Stimulated activated CD8-positive, alpha-beta memory T cell treated with anti-CD3 and anti-CD28 coated beads, Interleukin-12 subunit alpha, Interleukin-12 subunit beta, amount 100 ng/mL, for 1 hour (primary cell): ENCODE data around the gene HS3ST6.
"Not testable (repeated sequence)": the region's sequence is repeated elsewhere in the genome, so short reads cannot be mapped to it uniquely, and the experiment has no call there.

Source experiments
- DNase-seq: peaks from one replicate; pipeline ENCODE4 v3.0.0-alpha.2; 2020; ENCODE audit warnings: low read depth

HS3ST6 gene

DNA sequence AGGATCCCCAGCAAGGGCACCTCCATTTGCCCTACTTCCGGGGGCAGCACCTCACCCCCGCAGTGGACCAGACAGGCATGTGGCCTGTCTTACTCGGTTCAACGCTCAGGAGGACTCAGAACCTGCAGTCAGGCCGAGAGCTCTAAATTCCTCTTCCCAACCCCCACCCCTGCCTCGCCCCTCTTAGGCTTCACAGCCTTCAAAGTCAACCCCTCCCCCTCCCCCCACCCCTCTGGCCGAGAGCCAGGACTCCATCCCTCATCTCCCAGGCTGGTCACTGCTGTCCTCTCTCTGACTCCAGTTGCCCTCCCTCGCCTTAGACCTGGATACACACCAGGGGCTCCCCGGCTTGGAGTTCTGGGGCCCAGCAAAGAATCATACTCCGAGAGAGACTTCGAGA is 8.1 kb upstream of the HS3ST6 start:
- DNase-seq: no peak

DNA sequence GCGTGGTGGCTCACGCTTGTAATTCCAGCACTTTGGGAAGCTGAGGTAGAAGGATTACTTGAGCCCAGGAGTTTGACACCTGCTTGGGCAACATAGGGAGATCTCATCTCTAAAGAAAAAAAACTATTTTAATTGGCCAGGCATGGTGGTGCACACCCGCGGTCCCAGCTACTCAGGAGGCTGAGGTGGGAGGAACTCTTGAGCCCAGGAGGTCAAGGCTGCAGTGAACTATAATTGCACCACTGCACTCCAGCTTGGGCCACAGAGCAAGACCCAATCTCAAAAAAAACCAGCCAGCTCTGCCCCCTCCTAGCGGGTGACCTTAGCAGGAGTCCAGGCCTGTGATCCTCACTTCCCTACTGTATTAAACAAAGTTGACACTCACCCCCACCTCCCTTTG is 5.9 kb upstream of the HS3ST6 start:
- DNase-seq: no peak

DNA sequence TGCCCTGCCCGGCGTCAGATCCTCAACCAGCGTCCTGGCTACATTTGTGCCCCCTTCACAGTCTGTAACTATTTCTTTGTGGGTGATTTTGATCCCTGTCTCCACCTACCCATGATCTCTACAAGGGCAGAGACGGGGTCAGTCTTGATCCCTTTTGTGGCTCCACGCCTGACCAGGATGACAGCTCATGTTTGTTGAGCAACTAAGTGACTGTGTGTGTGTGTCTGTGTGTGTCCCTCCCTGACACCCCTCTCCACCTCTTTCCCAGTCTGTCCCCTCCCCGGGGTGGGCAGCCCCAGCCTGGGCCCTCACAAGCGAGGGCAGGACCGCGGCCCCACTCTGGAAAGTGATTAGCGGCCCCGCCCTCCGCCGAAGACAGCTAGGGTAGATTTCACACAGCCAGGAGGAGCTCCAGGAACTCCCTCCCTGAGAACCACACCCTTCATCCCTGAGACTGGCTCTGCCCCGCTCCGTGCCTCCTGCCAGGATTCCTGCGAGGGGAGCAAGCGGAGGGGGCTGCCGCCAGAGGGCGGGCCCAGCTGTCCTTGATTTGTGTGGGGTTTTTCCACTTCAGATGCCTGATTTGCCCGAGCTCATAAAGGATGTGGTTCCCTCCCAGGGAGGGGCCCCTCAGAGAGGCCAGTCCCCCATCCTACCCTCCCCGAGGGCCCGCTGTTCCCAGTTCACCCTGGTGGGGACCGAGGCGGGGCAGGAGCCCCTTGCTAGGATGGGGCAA is 5.3 kb upstream of the HS3ST6 start:
- no peak for DNase-seq

DNA sequence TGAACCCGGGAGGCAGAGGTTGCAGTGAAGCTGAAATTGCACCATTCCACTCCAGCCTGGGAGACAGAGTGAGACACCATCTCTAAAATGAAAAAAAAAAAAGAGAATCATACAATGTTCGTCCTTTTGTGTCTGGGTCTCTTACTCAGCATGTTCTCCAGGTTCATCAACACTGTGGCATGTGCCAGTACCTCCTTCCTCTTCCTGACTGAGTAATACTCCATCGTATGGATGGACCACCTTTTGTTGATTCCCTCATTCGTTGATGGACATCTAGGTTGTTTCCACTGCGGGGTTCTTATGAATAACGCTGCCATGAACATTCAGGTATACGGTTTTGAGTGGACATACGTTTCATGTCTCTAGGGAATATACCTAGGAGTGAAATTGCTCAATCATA is 4.1 kb upstream of the HS3ST6 start:
- DNase-seq: no peak

DNA sequence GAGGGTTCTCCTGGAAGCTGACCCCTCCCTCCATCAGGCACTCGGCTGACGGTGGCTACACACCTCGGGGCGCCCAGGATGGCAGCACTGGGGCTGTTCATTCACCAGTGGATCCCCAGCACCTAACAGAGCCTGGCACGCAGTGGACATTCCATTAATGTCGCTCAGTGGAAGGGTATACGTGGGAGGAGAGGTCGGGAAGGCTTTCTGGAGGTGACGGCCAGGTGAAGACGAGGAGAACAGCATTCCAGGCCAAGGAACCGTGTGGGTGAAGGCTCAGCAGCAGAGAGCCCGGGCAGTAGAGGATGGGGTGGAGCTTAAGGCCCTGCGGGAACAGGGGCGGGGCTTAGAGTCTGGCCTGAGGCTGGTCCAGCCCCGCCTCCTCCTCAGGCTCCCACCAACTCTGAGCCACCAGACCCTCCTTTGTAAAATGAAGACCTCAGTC is 2.5 kb upstream of the HS3ST6 start:
- no peak for DNase-seq

DNA sequence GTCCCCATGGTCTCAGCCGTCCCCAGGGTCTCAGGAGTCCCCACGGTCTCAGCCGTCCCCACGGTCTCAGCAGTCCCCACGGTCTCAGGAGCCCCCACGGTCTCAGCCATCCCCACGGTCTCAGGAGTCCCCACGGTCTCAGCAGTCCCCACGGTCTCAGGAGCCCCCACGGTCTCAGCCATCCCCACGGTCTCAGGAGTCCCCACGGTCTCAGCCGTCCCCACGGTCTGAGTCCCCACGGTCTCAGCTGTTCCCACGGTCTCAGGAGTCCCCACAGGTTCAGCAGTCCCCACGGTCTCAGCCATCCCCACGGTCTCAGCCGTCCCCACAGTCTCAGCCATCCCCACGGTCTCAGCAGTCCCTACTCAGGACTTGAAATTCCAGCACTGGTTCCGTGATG is 1.9 kb upstream of the HS3ST6 start:
- DNase-seq: not testable (repeated sequence)

DNA sequence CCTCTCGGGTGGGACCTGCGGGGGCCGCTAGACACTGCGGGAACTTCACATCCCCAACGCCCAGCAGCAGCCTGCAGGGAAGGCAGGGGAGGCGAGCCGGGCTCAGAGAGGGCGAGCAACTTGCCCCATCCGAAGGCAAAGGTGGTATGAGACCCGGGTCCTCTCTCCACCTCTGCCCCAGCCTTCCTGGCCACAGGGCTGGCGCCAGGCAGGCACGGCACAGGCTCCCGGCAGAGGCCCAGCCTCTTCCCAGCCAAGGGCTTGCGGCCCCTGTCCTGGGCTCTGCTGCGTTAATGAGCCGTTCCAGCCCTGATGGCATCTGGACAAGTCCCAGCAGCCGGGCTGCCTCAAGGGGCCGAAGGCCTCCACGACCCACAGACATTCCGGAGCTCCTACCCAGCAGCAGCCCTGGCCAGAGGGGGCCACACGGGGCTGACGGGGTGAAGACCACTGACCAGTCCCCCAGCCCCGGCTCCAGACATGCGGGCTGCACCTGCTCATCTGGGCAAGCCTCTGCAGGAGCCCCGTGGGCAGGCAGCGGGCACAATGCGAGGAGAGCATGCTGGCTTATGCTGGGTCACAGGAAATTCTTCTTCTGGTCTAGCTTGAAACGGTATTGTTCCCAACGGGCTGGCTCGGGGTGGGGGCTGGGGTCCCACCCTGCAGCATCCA is 1.2 kb upstream of the HS3ST6 start:
- DNase-seq: no peak

DNA sequence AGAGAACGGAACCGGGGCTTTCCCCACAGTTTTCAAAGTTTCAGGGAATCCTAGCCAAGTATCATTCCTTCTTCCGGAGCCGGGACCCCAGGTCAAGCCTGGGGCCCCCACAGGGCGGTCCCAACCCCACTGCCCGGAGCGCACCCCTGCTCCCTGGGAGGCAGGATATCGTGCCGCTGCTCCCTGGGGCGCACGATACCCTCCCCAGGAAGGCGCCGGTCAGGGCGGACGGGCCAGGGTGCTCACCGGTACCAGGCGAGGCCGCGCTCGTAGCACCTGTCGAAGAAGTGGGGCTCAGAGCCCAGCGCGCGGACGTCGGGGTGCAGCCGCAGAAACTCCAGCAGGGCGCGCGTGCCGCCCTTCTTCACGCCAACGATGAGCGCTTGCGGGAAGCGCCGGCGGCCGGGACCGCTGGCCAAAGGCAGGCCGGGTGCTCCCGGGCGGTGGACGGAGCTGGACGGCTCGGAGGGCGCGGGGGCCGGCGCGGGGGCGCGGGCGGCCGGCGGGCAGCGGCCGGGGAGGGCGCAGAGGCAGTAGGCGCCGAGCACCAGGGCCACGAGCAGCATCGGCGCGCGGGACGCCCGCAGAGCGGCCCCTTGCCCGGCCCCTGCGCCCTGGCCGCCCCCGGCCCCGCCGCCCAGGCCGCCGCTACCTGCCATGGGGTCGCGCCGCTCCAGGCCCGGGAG is 407 bp downstream of the HS3ST6 start:
- DNase-seq: no peak

DNA sequence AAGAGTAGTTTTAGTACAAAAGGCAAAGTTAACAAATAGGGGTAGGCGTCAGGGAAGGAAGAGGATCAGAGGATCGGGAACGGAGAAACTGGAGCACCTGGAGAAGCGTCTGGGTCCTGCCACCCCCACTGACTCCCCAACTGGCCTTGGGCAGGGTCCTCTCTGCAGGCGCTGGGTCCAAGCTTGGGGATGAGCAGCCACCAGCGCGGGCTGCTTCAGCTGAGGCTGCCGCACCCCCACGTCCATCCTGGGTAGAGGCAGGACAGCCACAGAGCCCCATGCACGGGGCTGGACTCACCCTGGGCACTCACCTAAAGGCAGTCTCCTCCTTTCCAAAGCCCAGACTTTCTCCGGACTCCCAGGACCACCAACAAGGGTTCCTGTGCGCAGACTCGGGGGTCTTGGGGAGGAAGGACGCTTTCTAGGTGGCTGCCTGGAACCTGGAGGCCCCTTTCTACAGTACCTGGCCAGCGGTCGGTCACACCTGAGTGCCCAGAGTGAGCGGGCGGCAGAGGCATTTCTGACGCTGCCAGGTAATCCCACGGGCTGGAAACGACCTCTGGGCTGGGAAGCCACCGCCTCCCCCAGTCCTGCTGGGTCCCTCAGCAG is 1.1 kb downstream of the HS3ST6 start:
- DNase-seq: no peak

DNA sequence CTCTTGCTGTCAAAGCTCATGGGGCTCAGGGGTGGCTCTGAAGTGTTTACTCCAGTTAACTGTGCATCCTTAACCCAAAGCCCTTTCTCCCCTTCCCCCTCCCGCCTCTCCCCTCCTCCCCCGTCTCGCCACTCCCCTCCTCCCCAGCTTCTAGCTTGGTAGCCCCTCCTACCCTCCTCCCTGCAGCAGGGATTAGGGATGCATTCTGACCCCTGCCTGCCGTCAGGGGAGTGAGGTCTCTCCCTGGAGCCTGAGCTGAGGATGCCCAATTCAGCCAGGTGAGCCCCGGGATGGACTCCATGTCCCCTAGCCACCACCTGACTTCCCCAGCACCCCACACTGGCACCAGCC is 1.6 kb downstream of the HS3ST6 start:
- no peak for DNase-seq

DNA sequence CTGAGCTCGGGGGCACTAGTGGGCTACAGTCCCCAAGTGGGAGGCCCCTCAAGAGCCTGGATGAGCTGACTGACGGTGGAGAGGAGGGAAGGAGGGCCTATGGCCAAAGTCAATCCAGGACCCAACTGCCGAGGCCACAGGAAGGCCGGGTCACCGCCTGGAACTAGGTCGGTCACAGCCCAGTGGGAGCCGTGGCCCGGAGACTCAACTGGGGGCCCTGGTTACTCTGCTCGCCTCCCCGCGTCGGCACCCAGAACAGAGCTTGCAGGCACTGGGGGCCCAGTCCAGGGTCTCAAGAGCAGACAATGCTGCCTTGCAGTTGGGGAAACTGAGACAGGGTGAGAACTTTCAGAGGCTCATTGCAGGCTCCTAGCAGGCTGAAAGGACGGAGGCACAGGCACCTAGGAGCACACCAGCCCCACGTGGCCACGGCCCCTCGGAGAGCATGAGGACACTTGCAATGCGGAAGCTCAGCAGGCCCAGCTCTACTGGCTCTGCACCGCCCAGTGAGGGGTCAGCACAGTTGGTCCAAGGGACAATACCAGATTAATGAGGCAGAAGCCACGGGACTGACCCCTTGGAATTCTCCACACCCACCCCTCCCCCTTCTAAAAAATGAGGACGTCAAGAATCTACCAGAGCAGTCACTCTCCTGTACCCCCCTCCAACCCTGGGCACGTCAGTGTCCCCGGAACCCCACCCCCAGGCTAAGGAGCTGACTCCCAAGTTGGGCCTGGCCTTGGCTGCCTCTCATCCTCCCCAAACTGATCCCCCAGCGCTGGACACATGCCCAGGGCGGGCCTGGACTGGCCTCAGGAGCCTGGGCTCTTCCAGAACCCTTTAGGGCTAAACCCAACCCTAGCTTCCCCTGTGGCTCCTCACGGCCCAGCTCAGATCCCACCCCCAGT is 2.2 kb downstream of the HS3ST6 start:
- DNase-seq: no peak

DNA sequence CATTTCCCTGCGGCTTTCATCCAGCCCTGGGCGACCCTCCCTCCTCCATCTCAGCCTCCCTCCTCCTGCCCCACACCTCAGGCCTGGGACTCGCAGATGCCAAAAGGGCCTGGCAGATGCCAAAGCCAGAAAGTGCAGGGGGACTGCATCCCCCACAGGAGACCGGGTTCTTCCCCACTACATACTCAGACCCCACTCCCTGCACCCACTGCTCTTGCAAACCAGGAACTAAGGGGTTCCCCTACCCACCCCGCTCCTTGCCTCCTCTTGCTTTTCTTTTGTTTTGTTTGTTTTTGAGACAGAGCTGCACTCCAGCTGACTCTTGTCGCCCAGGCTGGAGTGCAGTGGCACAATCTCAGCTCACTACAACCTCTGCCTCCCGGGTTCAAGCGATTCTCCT is 3.2 kb downstream of the HS3ST6 start:
- no peak for DNase-seq

DNA sequence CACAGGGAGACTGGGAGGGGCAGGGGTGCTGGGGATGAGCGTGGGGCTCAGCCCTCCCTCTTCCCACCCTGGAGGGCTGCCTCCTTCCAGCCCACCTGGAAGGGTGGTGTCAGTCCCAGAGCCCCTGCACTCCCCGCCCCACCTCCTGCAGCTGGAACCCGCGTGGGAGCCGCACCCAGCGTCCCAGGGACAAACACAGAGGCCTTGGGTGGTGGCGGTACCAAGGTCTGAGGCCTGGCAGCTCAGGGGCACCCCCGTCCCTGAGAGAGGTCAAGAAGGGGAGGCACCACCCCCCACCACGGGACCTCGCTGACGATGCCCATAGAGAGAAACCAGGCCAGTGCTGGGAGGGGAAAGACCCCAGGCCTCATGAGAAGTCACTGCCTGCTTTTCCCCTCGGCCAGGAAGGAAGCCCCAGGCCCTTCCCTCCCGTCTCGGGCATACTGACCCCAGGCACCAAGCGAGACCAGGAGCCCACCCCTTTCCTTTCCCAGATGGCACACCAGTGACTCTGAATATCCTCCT is 4.1 kb downstream of the HS3ST6 start:
- DNase-seq: no peak

DNA sequence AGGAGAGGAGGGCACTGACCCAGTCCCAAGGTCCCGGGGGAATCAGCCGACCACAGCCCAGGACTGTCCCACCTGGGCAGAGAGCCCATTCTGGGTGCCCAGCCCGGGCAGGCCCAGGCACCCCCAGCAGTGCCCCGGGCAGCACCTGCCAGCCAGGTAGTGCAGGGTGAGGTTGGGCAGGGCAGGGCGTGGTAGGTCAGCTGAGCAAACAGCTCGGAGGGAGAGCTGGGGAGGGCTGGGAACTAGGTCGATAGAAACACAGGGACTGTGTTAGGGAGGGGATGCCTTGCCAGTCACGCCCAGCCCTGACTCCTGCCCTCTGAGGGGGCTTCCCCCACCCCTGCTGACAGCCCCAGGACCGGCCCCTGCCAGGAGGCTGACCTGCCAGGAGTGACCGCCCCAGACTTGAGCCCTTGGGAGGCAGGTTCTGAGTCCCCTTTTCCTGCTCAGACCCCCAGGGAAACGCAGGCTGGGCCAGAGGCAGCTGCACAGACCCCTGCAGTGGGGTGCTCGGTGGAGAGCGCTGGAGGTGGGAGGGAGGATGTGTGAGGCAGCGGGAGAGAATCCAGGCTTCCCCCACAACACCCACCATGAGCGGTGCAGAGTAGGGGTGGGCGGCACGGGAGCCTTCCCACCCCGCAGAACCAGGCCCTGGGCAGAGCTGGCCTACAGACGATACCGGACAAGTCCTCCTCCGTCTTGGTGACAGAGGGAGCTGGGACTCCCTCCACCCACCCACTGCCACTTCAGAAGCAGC is 4.7 kb downstream of the HS3ST6 start:
- no peak for DNase-seq

DNA sequence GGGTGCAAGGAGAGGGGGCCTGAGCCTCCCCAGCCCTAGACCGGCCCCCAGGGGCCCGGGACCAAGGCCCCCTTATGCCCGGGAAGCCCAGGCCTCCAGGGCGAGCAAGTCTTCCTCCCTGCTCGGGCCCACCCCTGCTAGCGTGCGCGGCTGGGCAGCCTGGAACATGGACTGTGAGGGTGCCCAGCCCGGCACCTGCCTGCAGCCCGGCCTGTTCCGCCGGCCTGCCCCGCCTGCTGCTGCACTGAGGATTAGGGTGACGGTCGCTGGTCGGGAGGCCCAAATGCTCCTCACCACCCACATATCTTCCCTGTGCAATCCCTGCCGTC is 6.0 kb downstream of the HS3ST6 start:
- no peak for DNase-seq

DNA sequence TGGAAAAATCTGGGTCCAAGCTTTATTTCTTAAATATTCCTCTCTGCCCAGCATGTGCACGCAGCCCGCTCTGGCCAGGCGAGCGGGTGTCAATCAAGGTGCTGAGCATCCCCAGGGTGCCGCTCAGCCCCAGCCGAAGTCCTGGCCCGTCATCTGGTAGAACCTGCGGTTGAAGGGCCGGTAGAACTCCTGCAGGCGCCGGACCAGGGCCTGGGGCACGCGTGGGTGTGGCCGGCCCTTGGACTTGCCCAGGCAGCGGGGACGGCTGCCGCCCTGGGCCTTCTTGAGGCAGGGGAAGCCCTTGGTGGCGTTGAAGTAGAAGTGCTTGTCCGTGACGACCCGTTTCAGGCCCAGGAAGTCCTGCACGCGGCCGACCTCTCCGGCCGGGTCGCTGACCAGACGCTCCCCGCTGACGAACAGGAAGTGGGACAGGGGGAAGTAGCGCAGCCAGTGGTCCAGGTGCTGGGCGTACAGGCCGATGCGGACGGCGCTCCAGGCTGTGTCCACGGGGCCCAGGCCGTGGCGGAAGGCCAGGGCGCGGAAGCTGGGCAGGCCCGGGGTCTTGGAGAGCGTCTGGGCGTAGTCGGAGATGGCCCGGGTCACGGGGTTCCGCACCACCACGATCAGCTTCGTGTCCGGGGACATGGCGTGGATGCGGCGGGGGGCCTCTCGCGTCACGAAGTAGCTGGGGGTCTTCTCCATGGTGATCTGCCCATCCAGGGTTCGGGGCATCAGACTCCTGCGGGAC is 6.6 kb downstream of the HS3ST6 start:
- DNase-seq: no peak

DNA sequence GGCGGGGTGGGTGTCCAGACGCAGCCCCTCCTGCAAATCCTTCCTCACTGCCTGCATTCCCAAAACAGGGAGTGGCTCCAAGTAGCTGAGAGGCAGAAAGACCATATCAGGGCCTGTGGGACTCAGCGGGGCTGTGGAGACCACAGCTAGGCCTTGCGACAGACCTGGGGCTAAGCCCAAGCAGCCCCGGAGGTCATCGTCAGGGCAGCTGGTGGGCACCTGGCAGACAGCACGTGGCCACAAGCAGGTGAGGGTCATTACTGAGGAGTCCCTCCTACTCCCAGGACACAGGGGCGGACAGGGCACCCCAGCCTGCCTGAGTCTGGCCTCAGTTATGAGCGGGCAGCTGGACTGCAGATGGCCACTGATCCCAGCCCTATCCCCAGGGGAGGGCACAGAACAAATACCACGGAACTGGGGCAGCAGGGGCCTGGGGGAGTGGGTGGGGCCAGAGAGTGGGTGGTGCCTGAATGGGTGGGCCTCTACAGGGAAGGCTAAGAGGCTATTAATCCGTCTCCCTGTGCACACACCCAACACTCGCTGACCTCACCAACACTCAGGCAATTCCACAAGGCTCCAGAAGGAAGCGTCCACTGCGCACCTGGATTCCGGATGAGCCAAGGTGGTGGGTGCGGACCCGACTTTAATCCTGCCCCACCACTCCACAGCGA is 8.5 kb downstream of the HS3ST6 start:
- DNase-seq: no peak

DNA sequence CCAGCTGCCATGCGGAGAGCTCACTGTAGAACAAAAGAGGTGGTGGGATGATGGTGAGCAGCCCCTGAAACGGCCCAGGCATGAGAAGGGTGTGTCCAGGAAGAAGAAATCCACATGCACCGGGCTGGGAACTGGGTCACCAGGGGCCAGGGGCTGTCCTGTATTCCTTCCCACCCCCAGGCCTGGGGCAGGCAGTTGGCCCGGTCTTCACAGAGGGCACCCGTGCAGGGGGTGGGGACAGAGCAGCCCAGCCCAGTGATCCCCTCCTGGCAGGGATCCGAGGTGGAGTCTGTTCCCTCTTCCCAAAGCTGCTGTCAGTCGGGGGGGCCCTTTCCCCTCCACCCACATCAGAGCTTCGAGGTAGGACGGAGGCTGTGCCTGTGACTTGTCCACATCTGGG is 9.2 kb downstream of the HS3ST6 start:
- no peak for DNase-seq

DNA sequence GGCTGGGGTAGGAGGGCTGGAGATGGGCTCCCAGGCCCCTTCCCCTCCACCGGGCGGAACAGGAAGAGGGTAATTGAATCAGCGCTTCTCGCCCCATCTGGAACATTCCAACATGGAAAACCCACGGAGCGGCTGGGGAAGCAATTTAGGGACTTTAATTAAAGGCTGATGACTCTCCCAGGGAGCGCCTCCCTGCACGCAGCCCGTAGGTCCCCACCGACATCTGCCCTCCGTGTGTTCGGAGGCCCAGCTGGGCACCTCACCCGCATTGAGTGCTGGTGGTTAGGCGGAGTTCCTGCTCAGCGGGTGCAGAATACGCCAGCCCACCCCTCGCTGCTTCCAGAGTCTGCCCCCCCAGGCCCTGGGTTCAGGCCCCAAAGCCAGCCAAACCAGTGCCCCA is 10.0 kb downstream of the HS3ST6 start:
- no peak for DNase-seq
